Endothelial cell of umbilical vein (primary cell): ENCODE measurements around the gene NTF4. TPM values are rescaled to one million over a fixed set of nuclear protein-coding genes. Genes with fewer than 3 reads are reported as not detected.

ENCODE experiments used
- BruUV-seq: library from RNA; stranded (reverse); fragments of 400-500 nt; replicated peaks from 2 replicates; lab custom pipeline; 2021; lab: Mats Ljungman, UMichigan
- CTCF ChIA-PET: fragments of 300-600, 350-600 bp; sonication (Branson Sonifier 250); formaldehyde crosslinking; loops from one replicate; lab custom pipeline; 2021; ENCODE audit warnings: antibody characterized with exemption, inconsistent platforms; lab: Charles Lee
- POLR2A ChIA-PET: fragments of 300-600, 350-600 bp; sonication (Branson Sonifier 250); formaldehyde crosslinking; loops from one replicate; lab custom pipeline; 2021; ENCODE audit warnings: antibody characterized with exemption, inconsistent platforms; lab: Charles Lee
- DNase-seq: peaks from one replicate; pipeline ENCODE4 v3.0.0-alpha.2; 2011; ENCODE audit warnings: low read depth, low spot score
- FAIRE-seq: peaks from 2 replicates; lab custom pipeline; 2011; peaks lifted over from hg19 to GRCh38; lab: Jason Lieb, UNC
- H2AFZ ChIP-seq: 2 replicates; pipeline ENCODE4 v1.6.0; 2012; ENCODE audit warnings: low read depth, low read length, control low read depth, inconsistent platforms
- H3K27ac ChIP-seq: 2 replicates; pipeline ENCODE4 v1.5.1; 2011; ENCODE audit warnings: low read depth, mild to moderate bottlenecking, control low read depth, low read length, moderate library complexity; ENCODE audit not compliant: insufficient read depth
- H3K27me3 ChIP-seq, 2 experiments: 2 replicates each; pipeline versions ENCODE4 v1.6.0 to v1.6.1; 2011; ENCODE audit warnings: low read length in 2 of 2, mixed read lengths in 1 of 2; ENCODE audit not compliant: control insufficient read depth in 2 of 2, insufficient read depth in 2 of 2
- H3K36me3 ChIP-seq, 2 experiments: 2 replicates in 1 of 2; 3 replicates in 1 of 2; pipeline ENCODE4 v1.5.1; 2011; ENCODE audit warnings: low read length in 2 of 2, mild to moderate bottlenecking in 1 of 2, moderate library complexity in 1 of 2; ENCODE audit not compliant: control insufficient read depth in 2 of 2, insufficient read depth in 2 of 2; ENCODE audit errors: extremely low read depth in 1 of 2
- H3K4me1 ChIP-seq: 3 replicates; pipeline ENCODE4 v1.5.1; 2011; ENCODE audit warnings: mild to moderate bottlenecking, low read length; ENCODE audit not compliant: control insufficient read depth, insufficient read depth; ENCODE audit errors: extremely low read depth
- H3K4me2 ChIP-seq: 2 replicates; pipeline ENCODE4 v1.6.1; 2011; ENCODE audit warnings: low read length, control low read depth, mixed read lengths; ENCODE audit not compliant: insufficient read depth
- H3K4me3 ChIP-seq, 3 experiments: fragments of 200-600 bp in 1 of 3; sonication (generic), shearing (Covaris generic) in 1 of 3; replicated peaks in 1 of 3; 2 replicates each; pipeline ENCODE4 v1.5.1; 2011 to 2016; ENCODE audit warnings: control low read depth in 3 of 3, low read length in 3 of 3, mild to moderate bottlenecking in 2 of 3, inconsistent platforms in 1 of 3, low read depth in 1 of 3, moderate library complexity in 1 of 3; ENCODE audit not compliant: insufficient read depth in 1 of 3
- H3K79me2 ChIP-seq: 2 replicates; pipeline ENCODE4 v1.6.0; 2012; ENCODE audit warnings: low read length, inconsistent platforms; ENCODE audit not compliant: control insufficient read depth, insufficient read depth
- H3K9ac ChIP-seq: replicated peaks from 2 replicates; pipeline ENCODE3; 2011; ENCODE audit warnings: low read length, control low read depth; ENCODE audit not compliant: insufficient read depth; ENCODE audit errors: extremely low read depth
- H3K9me1 ChIP-seq: replicated peaks from 3 replicates; pipeline ENCODE4 v1.6.0; 2011; ENCODE audit warnings: mild to moderate bottlenecking, low read length; ENCODE audit not compliant: control insufficient read depth, insufficient read depth; ENCODE audit errors: extremely low read depth
- H3K9me3 ChIP-seq: replicated peaks from 2 replicates; pipeline ENCODE4 v1.5.1; 2012; ENCODE audit warnings: low read length, inconsistent platforms; ENCODE audit not compliant: control insufficient read depth, insufficient read depth
- H4K20me1 ChIP-seq: replicated peaks from 2 replicates; pipeline ENCODE3; 2011; ENCODE audit warnings: mild to moderate bottlenecking, low read length; ENCODE audit not compliant: control insufficient read depth, insufficient read depth; ENCODE audit errors: extremely low read depth
- CTCF ChIP-seq, 2 donors: IDR thresholded peaks; 1 replicate in 1 of 2; 2 replicates in 1 of 2; pipeline ENCODE4 v1.5.1; 2011; ENCODE audit warnings: low read length in 2 of 2, mild to moderate bottlenecking in 2 of 2, moderate library complexity in 2 of 2, control low read depth in 1 of 2, inconsistent platforms in 1 of 2, low read depth in 1 of 2; ENCODE audit not compliant: insufficient read depth in 1 of 2; ENCODE audit errors: extremely low read depth in 1 of 2
- EZH2 ChIP-seq: IDR thresholded peaks from 2 replicates; pipeline ENCODE4 v1.6.1; 2012; ENCODE audit warnings: borderline replicate concordance, low read depth, mild to moderate bottlenecking, moderate library complexity, low read length, inconsistent platforms; ENCODE audit not compliant: severe bottlenecking
- FOS ChIP-seq: IDR thresholded peaks from 2 replicates; pipeline ENCODE4 v1.6.1; 2011; ENCODE audit warnings: mild to moderate bottlenecking, low read length, moderate library complexity, borderline replicate concordance; ENCODE audit not compliant: insufficient read depth
- GATA2 ChIP-seq: IDR thresholded peaks from 2 replicates; pipeline ENCODE4 v1.7.0; 2011; ENCODE audit warnings: low read depth, mild to moderate bottlenecking, moderate library complexity, mixed read lengths, low read length; ENCODE audit not compliant: insufficient read length, insufficient read depth
- JUN ChIP-seq: IDR thresholded peaks from 2 replicates; pipeline ENCODE4 v1.6.1; 2011; ENCODE audit warnings: borderline replicate concordance, low read depth; ENCODE audit not compliant: insufficient read length, insufficient read depth
- MAX ChIP-seq: IDR thresholded peaks from 2 replicates; pipeline ENCODE4 v1.6.1; 2011; ENCODE audit not compliant: insufficient read depth, insufficient read length
- MYC ChIP-seq: IDR thresholded peaks from one replicate; pipeline ENCODE4 v1.6.1; 2011; ENCODE audit warnings: mild to moderate bottlenecking, low read depth, low read length
- POLR2A ChIP-seq: IDR thresholded peaks from 2 replicates; pipeline ENCODE4 v1.6.1; 2012; ENCODE audit warnings: low read depth, mild to moderate bottlenecking, control low read depth, low read length
- POLR2AphosphoS5 ChIP-seq: IDR thresholded peaks from 2 replicates; pipeline ENCODE4 v1.6.1; 2012; ENCODE audit warnings: low read depth, mild to moderate bottlenecking, control low read depth, low read length, moderate library complexity; ENCODE audit not compliant: insufficient read depth
- dilution Hi-C: fragments of 300-500 bp; cut with MboI; formaldehyde crosslinking; loops from one replicate; pipeline ENCODE4 v1.15.0; 2019; ENCODE audit warnings: low sequenced_read_pairs; ENCODE audit not compliant: extremely low pct_ligation_motif_present
- intact Hi-C: fragments of 100-400 bp; cut with micrococcal nuclease; formaldehyde crosslinking; loops from one replicate; pipeline ENCODE4 v1.10.0; 2022
- polyA plus RNA-seq, 4 experiments: library from polyadenylated mRNA; depleted of rRNA in 3 of 4; stranded (reverse) in 3 of 4; unstranded in 1 of 4; fragments of >200 nt; gene quantifications; 2 replicates each; pipeline versions ENCODE4 v1.2.1 to v1.2.3, GENCODE V29; 2011 to 2012; ENCODE audit warnings: missing spikeins in 1 of 4
- total RNA-seq: library from RNA; stranded (reverse); gene quantifications from 2 replicates; pipeline ENCODE4 v1.2.3, GENCODE V29; 2021

NTF4 gene
- total and polyA plus RNA-seq, 2 donors (not counting 3 experiments of a cell fraction or from before 2014, with no cell fraction given), result not detected

- Histone ChIP-seq H3K36me3 (peaks cover 0 to 25% of the 10 kb centered on the region in 2 experiments), H3K9me1 (no peaks in the 10 kb centered on the region), H3K9ac (no peak overlapping the region), H3K27me3 (peaks cover 0 to 5% of the 10 kb centered on the region in 2 experiments), H3K4me3 (no peak overlapping the region), H3K79me2 (no peaks in the 10 kb centered on the region), H3K9me3 (no peaks in the 10 kb centered on the region), H4K20me1 (no peaks in the 10 kb centered on the region), H3K4me1 (peaks cover 10% of the 10 kb centered on the region), H3K27ac (no peak overlapping the region), H2AFZ (no peak overlapping the region), H3K4me2 (no peak overlapping the region)
- DNase-seq (no peak), FAIRE-seq (no peak)
- ChIA-PET CTCF (interaction anchor here (0.8 to 5.4 kb wide), 2 partner anchors 16 to 183 kb away, joined by 5 to 37 read pairs; no protein-coding TSS in a partner anchor), POLR2A (no interaction called here)
- TF ChIP-seq CTCF (IDR thresholded peaks at IDR 0.05; ENCODE audit: extremely low read depth in 1 of 2, insufficient read depth in 1 of 2, low read depth in 1 of 2, low read length in 2 of 2) (no peak), MYC (no peak), POLR2A (no peak), POLR2AphosphoS5 (no peak), MAX (no peak), GATA2 (no peak), FOS (no peak), EZH2 (no peak), JUN (no peak)
- dilution Hi-C loops (no loop called here), intact Hi-C loops (no loop called here)
- BruUV-seq, result no TSS peak
Measured at GRCh38 chr19:49016067-49016839, 48.4 kb downstream of the NTF4 start.
